ENCODE results near the gene HID1.

HID1 gene

GRCh38 chr17:74947041-74947754, 25.4 kb downstream of the HID1 start:
- DNase-seq (ENCODE audit: low spot score) = no peak

GRCh38 chr17:74946641-74947040, 25.9 kb downstream of the HID1 start:
- no peak for DNase-seq (ENCODE audit: low spot score)

- no peak for DNase-seq (ENCODE audit: low spot score)
Measured at GRCh38 chr17:74945543-74945942, 27.0 kb downstream of the HID1 start.

- no peak for DNase-seq (ENCODE audit: low spot score)
Measured at GRCh38 chr17:74943808-74944522, 28.6 kb downstream of the HID1 start.

- no peak for DNase-seq (ENCODE audit: low spot score)
Measured at GRCh38 chr17:74941128-74941725, 31.3 kb downstream of the HID1 start.

GRCh38 chr17:74939534-74939933, 33.0 kb downstream of the HID1 start:
- no peak for DNase-seq (ENCODE audit: low spot score)

GRCh38 chr17:74938194-74938950, 34.2 kb downstream of the HID1 start:
- DNase-seq (ENCODE audit: low spot score) = no peak

GRCh38 chr17:74937064-74938051, 35.2 kb downstream of the HID1 start:
- DNase-seq (ENCODE audit: low spot score) = no peak

- DNase-seq (ENCODE audit: low spot score) = no peak
Measured at GRCh38 chr17:74936470-74936799, 36.1 kb downstream of the HID1 start.

GRCh38 chr17:74935585-74936469, 36.7 kb downstream of the HID1 start, which contains the start of gene OTOP3:
Gene OTOP3 (plus strand): TSS chr17:74935898. CDS start chr17:74935922, 24 bp downstream.
- no peak for DNase-seq (ENCODE audit: low spot score)

GRCh38 chr17:74935048-74935447, 37.5 kb downstream of the HID1 start:
- DNase-seq (ENCODE audit: low spot score) = no peak

GRCh38 chr17:74930535-74931036, 42.0 kb downstream of the HID1 start:
- no peak for DNase-seq (ENCODE audit: low spot score)

- no peak for DNase-seq (ENCODE audit: low spot score)
Measured at GRCh38 chr17:74928786-74929185, 43.8 kb downstream of the HID1 start.

GRCh38 chr17:74925242-74925641, 47.3 kb downstream of the HID1 start:
- no peak for DNase-seq (ENCODE audit: low spot score)

- DNase-seq (ENCODE audit: low spot score) = no peak
Measured at GRCh38 chr17:74924250-74924948, 48.2 kb downstream of the HID1 start, which contains the start of gene OTOP2. Gene OTOP2 (plus strand): TSS chr17:74924273. CDS start chr17:74924633, 360 bp downstream.

GRCh38 chr17:74923538-74924249, 48.9 kb downstream of the HID1 start:
- peak; percentile 70 for DNase-seq (ENCODE audit: low spot score)

GRCh38 chr17:74922694-74923537, 49.6 kb downstream of the HID1 start, which contains the start of gene USH1G:
Gene USH1G (minus strand): TSS chr17:74923255. CDS start chr17:74923073, 182 bp downstream.
- DNase-seq (ENCODE audit: low spot score) = no peak

- no peak for DNase-seq (ENCODE audit: low spot score)
Measured at GRCh38 chr17:74922172-74922571, 50.4 kb downstream of the HID1 start.

All from activated CD4-positive, alpha-beta T cell treated with anti-CD3 and anti-CD28 coated beads, Interleukin-2, Interleukin-4, amounts not matched to agents 100 ng/mL and 50 ng/mL, durations not matched to agents 16 hours and 8 hours (primary cell).